DOHH2 (cell line): ENCODE results near the gene SRRM2.
A peak's percentile ranks its signal among the peaks of the same experiment; 100 is the strongest.

Experiments used
- H3F3A ChIP-seq: fragments of 200-600 bp; sonication (generic), shearing (Covaris generic); 2 replicates; pipeline ENCODE4 v1.6.0; 2016; ENCODE audit warnings: antibody characterized with exemption, mild to moderate bottlenecking; ENCODE audit not compliant: control insufficient read depth, insufficient read depth
- H3K27ac ChIP-seq: fragments of 200-600 bp; sonication (generic); 2 replicates; pipeline ENCODE4 v1.5.1; 2014; ENCODE audit warnings: low read depth, mild to moderate bottlenecking, low read length, moderate library complexity
- H3K27me3 ChIP-seq: fragments of 200-600 bp; sonication (generic); 2 replicates; pipeline ENCODE4 v1.6.1; 2014; ENCODE audit warnings: mild to moderate bottlenecking, low read length, mixed read lengths; ENCODE audit not compliant: control insufficient read depth
- H3K36me3 ChIP-seq: fragments of 200-600 bp; sonication (generic); 2 replicates; pipeline ENCODE4 v1.6.1; 2014; ENCODE audit warnings: mild to moderate bottlenecking, low read length, moderate library complexity, mixed read lengths; ENCODE audit not compliant: control insufficient read depth
- H3K4me1 ChIP-seq: fragments of 200-600 bp; sonication (generic); 2 replicates; pipeline ENCODE4 v1.6.1; 2014; ENCODE audit warnings: mild to moderate bottlenecking, low read length, mixed read lengths; ENCODE audit not compliant: control insufficient read depth
- H3K4me2 ChIP-seq: fragments of 200-600 bp; sonication (generic); 2 replicates; pipeline ENCODE4 v1.6.0; 2014; ENCODE audit warnings: mild to moderate bottlenecking, low read length, moderate library complexity
- H3K4me3 ChIP-seq: fragments of 200-600 bp; sonication (generic); 2 replicates; pipeline ENCODE4 v1.5.1; 2014; ENCODE audit warnings: mild to moderate bottlenecking, low read length, mixed read lengths
- H3K79me2 ChIP-seq: fragments of 200-600 bp; sonication (generic); 2 replicates; pipeline ENCODE4 v1.6.1; 2014; ENCODE audit warnings: mild to moderate bottlenecking, low read length, mixed read lengths; ENCODE audit not compliant: control insufficient read depth
- H3K9me2 ChIP-seq: fragments of 200-600 bp; sonication (generic); replicated peaks from 2 replicates; pipeline ENCODE4 v1.6.1; 2014; ENCODE audit warnings: mild to moderate bottlenecking, low read length, mixed read lengths; ENCODE audit not compliant: control insufficient read depth
- H3K9me3 ChIP-seq: fragments of 200-600 bp; sonication (generic); 2 replicates; pipeline ENCODE4 v1.6.1; 2014; ENCODE audit warnings: antibody characterized with exemption, low read length, mixed read lengths; ENCODE audit not compliant: control insufficient read depth, insufficient read depth
- H4K20me1 ChIP-seq: fragments of 200-600 bp; sonication (generic); 2 replicates; pipeline ENCODE4 v1.6.0; 2014; ENCODE audit warnings: low read depth, mild to moderate bottlenecking, antibody characterized with exemption, low read length, moderate library complexity; ENCODE audit not compliant: control insufficient read depth, insufficient read depth
- CTCF ChIP-seq: fragments of 200-600 bp; sonication (generic); IDR thresholded peaks from one replicate; pipeline ENCODE4 v1.5.1; 2014; ENCODE audit warnings: antibody characterized with exemption, mild to moderate bottlenecking, low read depth, low read length; ENCODE audit not compliant: poor library complexity, severe bottlenecking
- EZH2phosphoT487 ChIP-seq: fragments of 200-600 bp; sonication (generic); IDR thresholded peaks from 2 replicates; pipeline ENCODE4 v1.6.1; 2017; ENCODE audit warnings: borderline replicate concordance, mild to moderate bottlenecking, antibody characterized with exemption, low read length, moderate library complexity, mixed read lengths

SRRM2 gene

GRCh38 chr16:2784358-2785100 is 32.1 kb downstream of the SRRM2 start:
- H3K27ac ChIP-seq, result no peak overlapping the region
- no peak overlapping the region; the same call in 1 of the 2 replicates for H3K4me3 ChIP-seq
- peaks cover 23% of the 10 kb centered on the region for H3K27me3 ChIP-seq
- TF ChIP-seq CTCF, result no peak
- TF ChIP-seq EZH2phosphoT487, result no peak
- no peaks in the 10 kb centered on the region for H3K9me3 ChIP-seq
- peaks cover 7% of the 10 kb centered on the region; the same call in 1 of the 2 replicates for H3K4me1 ChIP-seq
- no peaks in the 10 kb centered on the region for H3K36me3 ChIP-seq
- no peaks in the 10 kb centered on the region for H3K79me2 ChIP-seq
- H3F3A ChIP-seq, result peaks cover 4% of the 10 kb centered on the region; the same call in 1 of the 2 replicates
- peak overlapping the region; percentile 46 for H3K4me2 ChIP-seq
- no peaks in the 10 kb centered on the region for H3K9me2 ChIP-seq
- no peaks in the 10 kb centered on the region for H4K20me1 ChIP-seq

- Histone ChIP-seq H3K9me3 (no peaks in the 10 kb centered on the region), H3K4me2 (peak overlapping the region; percentile 46), H3K27ac (no peak overlapping the region), H4K20me1 (no peaks in the 10 kb centered on the region), H3K4me1 (peaks cover 7% of the 10 kb centered on the region; the same call in 1 of the 2 replicates), H3K9me2 (no peaks in the 10 kb centered on the region), H3F3A (peaks cover 4% of the 10 kb centered on the region; the same call in 1 of the 2 replicates), H3K79me2 (no peaks in the 10 kb centered on the region), H3K4me3 (peak overlapping the region; percentile 28; the same call in 1 of the 2 replicates), H3K27me3 (peaks cover 23% of the 10 kb centered on the region), H3K36me3 (no peaks in the 10 kb centered on the region)
- TF ChIP-seq EZH2phosphoT487 (no peak), CTCF (peak; percentile 50)
These were observed 32.9 kb downstream of the SRRM2 start for GRCh38 chr16:2785101-2785991.

- no peaks in the 10 kb centered on the region for H3K79me2 ChIP-seq
- H3K4me1 ChIP-seq, result peaks cover 7% of the 10 kb centered on the region; the same call in 1 of the 2 replicates
- TF ChIP-seq CTCF, result no peak
- no peak for TF ChIP-seq EZH2phosphoT487
- H3K27ac ChIP-seq, result no peak overlapping the region
- H4K20me1 ChIP-seq, result no peaks in the 10 kb centered on the region
- peaks cover 23% of the 10 kb centered on the region for H3K27me3 ChIP-seq
- H3K9me3 ChIP-seq, result no peaks in the 10 kb centered on the region
- no peaks in the 10 kb centered on the region for H3K9me2 ChIP-seq
- no peak overlapping the region for H3K4me3 ChIP-seq
- H3F3A ChIP-seq, result no peaks in the 10 kb centered on the region
- no peaks in the 10 kb centered on the region for H3K36me3 ChIP-seq
- no peak overlapping the region for H3K4me2 ChIP-seq
These were observed 33.8 kb downstream of the SRRM2 start for GRCh38 chr16:2786061-2786825.
